ENCODE measurements around the gene DIP2C.
A peak's percentile ranks its signal among the peaks of the same experiment; 100 is the strongest.
"Not testable (repeated sequence)": the region's sequence is repeated elsewhere in the genome, so short reads cannot be mapped to it uniquely, and the experiment has no call there.

The DIP2C gene

GRCh38 chr10:625333-625696 lies 64.2 kb downstream of the DIP2C start:
- DNase-seq = no peak

GRCh38 chr10:624605-625332 lies 64.7 kb downstream of the DIP2C start:
- DNase-seq = no peak

- no peak for DNase-seq
Observed at GRCh38 chr10:624312-624604, 65.2 kb downstream of the DIP2C start.

GRCh38 chr10:623477-624311 lies 65.8 kb downstream of the DIP2C start:
- DNase-seq = no peak

- DNase-seq = peak; percentile 68
Observed at GRCh38 chr10:623014-623413, 66.5 kb downstream of the DIP2C start.

- DNase-seq = no peak
Observed at GRCh38 chr10:621981-622740, 67.3 kb downstream of the DIP2C start.

GRCh38 chr10:621513-621912 lies 68.0 kb downstream of the DIP2C start:
- no peak for DNase-seq

GRCh38 chr10:620971-621370 lies 68.5 kb downstream of the DIP2C start:
- DNase-seq = no peak

- no peak for DNase-seq
Observed at GRCh38 chr10:620417-620816, 69.1 kb downstream of the DIP2C start.

- DNase-seq = no peak
Observed at GRCh38 chr10:619710-620109, 69.8 kb downstream of the DIP2C start.

- no peak for DNase-seq
Observed at GRCh38 chr10:618229-618989, 71.1 kb downstream of the DIP2C start.

- DNase-seq = no peak
Observed at GRCh38 chr10:617471-617870, 72.0 kb downstream of the DIP2C start.

GRCh38 chr10:615583-616152 lies 73.8 kb downstream of the DIP2C start:
- no peak for DNase-seq

GRCh38 chr10:614790-615582 lies 74.5 kb downstream of the DIP2C start:
- no peak for DNase-seq

GRCh38 chr10:614139-614711 lies 75.2 kb downstream of the DIP2C start:
- no peak for DNase-seq

GRCh38 chr10:613271-614138 lies 76.0 kb downstream of the DIP2C start:
- DNase-seq = no peak

GRCh38 chr10:612696-613095 lies 76.8 kb downstream of the DIP2C start:
- no peak for DNase-seq

GRCh38 chr10:610642-611305 lies 78.7 kb downstream of the DIP2C start:
- DNase-seq = not testable (repeated sequence)

- no peak for DNase-seq
Observed at GRCh38 chr10:609868-610545, 79.5 kb downstream of the DIP2C start.

Measured in NCI-H82 (cell line).